Myocyte (in vitro differentiated cells): ENCODE measurements around the gene CRTC1. TPM values are rescaled to one million over a fixed set of nuclear protein-coding genes. Genes with fewer than 3 reads are reported as not detected.

ENCODE experiments used
- total RNA-seq: library from RNA; depleted of rRNA; stranded (reverse); fragments of >200 nt; gene quantifications from 2 replicates; pipeline ENCODE4 v1.2.3, GENCODE V29; 2014

The CRTC1 gene
- total RNA-seq, 1 donor from 2014 or later, result 3.3 TPM

Other genes starting within 250 kb of the CRTC1 start
- 5.0 and 11.7 TPM in 2 replicates for gene ISYNA1, start 245.5 kb upstream of the CRTC1 start, total RNA-seq
- 8.1 and 10.0 TPM in 2 replicates for gene ELL, start 161.6 kb upstream of the CRTC1 start, total RNA-seq
- 295 and 304 TPM in 2 replicates for gene FKBP8, start 140.1 kb upstream of the CRTC1 start, total RNA-seq
- gene KXD1, start 125.8 kb upstream of the CRTC1 start, total RNA-seq, result 75.0 and 82.4 TPM in 2 replicates
- gene UBA52, start 111.8 kb upstream of the CRTC1 start, total RNA-seq, result 567 and 699 TPM in 2 replicates
- 64.0 and 76.1 TPM in 2 replicates for gene REX1BD, start 94.9 kb upstream of the CRTC1 start, total RNA-seq
- gene CRLF1, start 76.9 kb upstream of the CRTC1 start, total RNA-seq, result 0.11 TPM in 1 of 2 replicates, not detected in the other
- 0.64 TPM in 1 of 2 replicates, not detected in the other for gene TMEM59L, start 70.8 kb upstream of the CRTC1 start, total RNA-seq
- gene KLHL26, start 46.7 kb upstream of the CRTC1 start, total RNA-seq, result 3.5 and 3.9 TPM in 2 replicates
- gene COMP, start 107.6 kb downstream of the CRTC1 start, total RNA-seq, result not detected in 2 replicates
- gene UPF1, start 148.3 kb downstream of the CRTC1 start, total RNA-seq, result 47.4 and 63.5 TPM in 2 replicates
- 16.8 and 30.6 TPM in 2 replicates for gene CERS1, start 212.5 kb downstream of the CRTC1 start, total RNA-seq
- 328 and 338 TPM in 2 replicates for gene COPE, start 235.7 kb downstream of the CRTC1 start, total RNA-seq
- 47.1 and 55.0 TPM in 2 replicates for gene DDX49, start 236.0 kb downstream of the CRTC1 start, total RNA-seq